T follicular helper cell (primary cell): ENCODE data around the gene PIP4K2B.

Experiments used
- DNase-seq: peaks from one replicate; pipeline ENCODE4 v3.0.0-alpha.2; 2020; ENCODE audit warnings: low read depth

The PIP4K2B gene

GRCh38 chr17:38746004-38746848 is 53.1 kb downstream of the PIP4K2B start:
- no peak for DNase-seq

GRCh38 chr17:38745545-38745944 is 53.8 kb downstream of the PIP4K2B start:
- no peak for DNase-seq

- DNase-seq = no peak
Measured at GRCh38 chr17:38743556-38744171, 55.7 kb downstream of the PIP4K2B start.

GRCh38 chr17:38742411-38743308 is 56.7 kb downstream of the PIP4K2B start:
- DNase-seq = no peak

GRCh38 chr17:38741921-38742410 is 57.4 kb downstream of the PIP4K2B start:
- DNase-seq = no peak

GRCh38 chr17:38741461-38741860 is 57.9 kb downstream of the PIP4K2B start:
- no peak for DNase-seq

GRCh38 chr17:38740806-38741205 is 58.5 kb downstream of the PIP4K2B start:
- DNase-seq = no peak

- no peak for DNase-seq
Measured at GRCh38 chr17:38740044-38740443, 59.3 kb downstream of the PIP4K2B start.

GRCh38 chr17:38739305-38739704 is 60.1 kb downstream of the PIP4K2B start:
- no peak for DNase-seq

GRCh38 chr17:38738686-38739085 is 60.7 kb downstream of the PIP4K2B start:
- DNase-seq = no peak

GRCh38 chr17:38738007-38738662 is 61.2 kb downstream of the PIP4K2B start:
- no peak for DNase-seq

- DNase-seq = peak; percentile 58
Measured at GRCh38 chr17:38735161-38735997, 64.0 kb downstream of the PIP4K2B start.

GRCh38 chr17:38733982-38734973 is 65.1 kb downstream of the PIP4K2B start:
- DNase-seq = no peak

- DNase-seq = no peak
Measured at GRCh38 chr17:38733282-38733981, 65.9 kb downstream of the PIP4K2B start.

- no peak for DNase-seq
Measured at GRCh38 chr17:38732376-38733281, 66.7 kb downstream of the PIP4K2B start.

GRCh38 chr17:38731526-38732294 is 67.6 kb downstream of the PIP4K2B start:
- DNase-seq = no peak
